ENCODE data around the gene CLDN20.

CLDN20 gene

GRCh38 chr6:155314092-155314772 lies 50.4 kb downstream of the CLDN20 start, which contains the start of gene TFB1M:
TFB1M (minus strand) TSS chr6:155314484; CDS start chr6:155314428, 56 bp downstream.
- peak; percentile 98 to 99 for DNase-seq

GRCh38 chr6:155314773-155315515 lies 51.1 kb downstream of the CLDN20 start:
- DNase-seq, result peak; percentile 89 to 92

GRCh38 chr6:155315516-155315871 lies 51.7 kb downstream of the CLDN20 start:
- DNase-seq, result no peak

GRCh38 chr6:155316419-155316818 lies 52.6 kb downstream of the CLDN20 start:
- DNase-seq, result no peak

GRCh38 chr6:155317186-155317585 lies 53.4 kb downstream of the CLDN20 start:
- DNase-seq, result peak in 1 of 2 experiments; percentile 17

GRCh38 chr6:155319902-155320301 lies 56.1 kb downstream of the CLDN20 start:
- DNase-seq, result no peak

- DNase-seq, result no peak
Observed at GRCh38 chr6:155324172-155324571, 60.4 kb downstream of the CLDN20 start.

GRCh38 chr6:155324993-155325392 lies 61.2 kb downstream of the CLDN20 start:
- no peak for DNase-seq

- DNase-seq, result peak; percentile 28 to 43
Observed at GRCh38 chr6:155325700-155326516, 62.1 kb downstream of the CLDN20 start.
